A549 (cell line): ENCODE measurements around the gene TMEM170A. TPM values are rescaled to one million over a fixed set of nuclear protein-coding genes. Genes with fewer than 3 reads are reported as not detected.
"Not testable (repeated sequence)": the region's sequence is repeated elsewhere in the genome, so short reads cannot be mapped to it uniquely, and the experiment has no call there.

Source experiments
- ATAC-seq, 2 experiments: fragments of 200-7000 bp in 1 of 2; fragments of >200 bp in 1 of 2; cut with Nextera tagmentation in 1 of 2; cut with Tn5 transposase in 1 of 2; 3 replicates each; pipeline versions ENCODE4 v1.8.0 to v1.9.1; 2018 to 2020; ENCODE audit warnings: mild to moderate bottlenecking in 1 of 2, moderate library complexity in 1 of 2
- CTCF ChIA-PET: fragments of 300-600 bp; sonication (Branson Sonifier 250); formaldehyde crosslinking; extraction: SDS; loops from one replicate; lab custom pipeline; 2021; ENCODE audit warnings: antibody characterized with exemption, inconsistent platforms; lab: Yijun Ruan, JAX
- POLR2A ChIA-PET: fragments of 350-600 bp; formaldehyde crosslinking; extraction: SDS; loops from one replicate; lab custom pipeline; 2021; ENCODE audit warnings: antibody characterized with exemption, inconsistent platforms; lab: Yijun Ruan, JAX
- DNase-seq, 2 experiments: peaks; one replicate each; pipeline versions ENCODE4 v3.0.0 to v3.0.0-alpha.2; 2011 to 2016; ENCODE audit warnings: low read depth in 1 of 2, low spot score in 1 of 2
- FAIRE-seq: peaks from 2 replicates; lab custom pipeline; 2011; peaks lifted over from hg19 to GRCh38; lab: Jason Lieb, UNC
- H3K27ac ChIP-seq, 2 experiments: fragments of >200 bp; sonication (Bioruptor Twin); formaldehyde crosslinking; 3 replicates each; pipeline ENCODE4 v1.5.1; 2016 to 2017
- H3K4me1 ChIP-seq: fragments of >200 bp; sonication (Bioruptor Twin); formaldehyde crosslinking; 3 replicates; pipeline ENCODE4 v1.6.1; 2016
- H3K4me2 ChIP-seq: fragments of >200 bp; sonication (Bioruptor Twin); formaldehyde crosslinking; 3 replicates; pipeline ENCODE4 v1.6.1; 2016
- H3K4me3 ChIP-seq: fragments of >200 bp; sonication (Bioruptor Twin); formaldehyde crosslinking; 3 replicates; pipeline ENCODE4 v1.5.1; 2016
- H3K9me3 ChIP-seq: fragments of >200 bp; sonication (Bioruptor Twin); formaldehyde crosslinking; 3 replicates; pipeline ENCODE4 v1.6.1; 2016
- CBX8 ChIP-seq: fragments of 200-600 bp; sonication (generic); IDR thresholded peaks from 2 replicates; pipeline ENCODE4 v1.6.1; 2016
- EHF ChIP-seq: fragments of 250-450 bp; sonication (Bioruptor Pico); IDR thresholded peaks from 2 replicates; pipeline ENCODE4 v1.5.0; 2020; ENCODE audit warnings: mild to moderate bottlenecking
- EP300 ChIP-seq, 2 experiments: fragments of >200 bp; sonication (Bioruptor Twin); formaldehyde crosslinking; IDR thresholded peaks; 2 replicates in 1 of 2; 3 replicates in 1 of 2; pipeline ENCODE4 v1.6.1; 2016 to 2017
- FOSB ChIP-seq: fragments of 250-450 bp; sonication (Bioruptor Pico); IDR thresholded peaks from 2 replicates; pipeline ENCODE4 v1.5.0; 2020; ENCODE audit warnings: mild to moderate bottlenecking, moderate library complexity
- FOXS1 ChIP-seq: fragments of 250-450 bp; sonication (Bioruptor Pico); IDR thresholded peaks from 2 replicates; pipeline ENCODE4 v1.5.0; 2020; ENCODE audit warnings: mild to moderate bottlenecking, moderate library complexity
- HDAC2 ChIP-seq: fragments of 200-600 bp; sonication (generic); IDR thresholded peaks from 2 replicates; pipeline ENCODE4 v1.6.1; 2016
- HEYL ChIP-seq: fragments of 250-450 bp; sonication (Bioruptor Pico); IDR thresholded peaks from 2 replicates; pipeline ENCODE4 v1.8.0; 2021; ENCODE audit warnings: mild to moderate bottlenecking, moderate library complexity
- HOXB13 ChIP-seq: fragments of 250-450 bp; sonication (Bioruptor Pico); IDR thresholded peaks from 2 replicates; pipeline ENCODE4 v1.5.0; 2020; ENCODE audit warnings: low read depth, mild to moderate bottlenecking, moderate library complexity
- HOXB5 ChIP-seq: fragments of 250-450 bp; sonication (Bioruptor Pico); IDR thresholded peaks from 2 replicates; pipeline ENCODE4 v1.5.0; 2020; ENCODE audit warnings: mild to moderate bottlenecking, moderate library complexity
- MYC ChIP-seq: IDR thresholded peaks from 2 replicates; pipeline ENCODE4 v1.6.1; 2012; ENCODE audit warnings: mild to moderate bottlenecking, inconsistent platforms, low read length, improper control_type of control experiment, borderline replicate concordance
- NPAS2 ChIP-seq: fragments of 250-450 bp; sonication (Bioruptor Pico); IDR thresholded peaks from 2 replicates; pipeline ENCODE4 v1.8.0; 2022; ENCODE audit warnings: mild to moderate bottlenecking, moderate library complexity, borderline replicate concordance
- NR3C1 ChIP-seq: fragments of >200 bp; sonication (Bioruptor Twin); formaldehyde crosslinking; IDR thresholded peaks from 3 replicates; pipeline ENCODE4 v1.6.1; 2017
- POLR2A ChIP-seq: IDR thresholded peaks from 2 replicates; pipeline ENCODE4 v1.6.1; 2012; ENCODE audit warnings: mild to moderate bottlenecking, low read length
- RAD21 ChIP-seq, 2 experiments: fragments of >200 bp in 1 of 2; sonication (Bioruptor Twin) in 1 of 2; formaldehyde crosslinking in 1 of 2; IDR thresholded peaks in 1 of 2; conservative IDR thresholded peaks in 1 of 2; 2 replicates in 1 of 2; 3 replicates in 1 of 2; pipeline ENCODE4 v1.6.1; 2012 to 2018; ENCODE audit warnings: inconsistent platforms in 1 of 2
- RARB ChIP-seq: fragments of 250-450 bp; sonication (Bioruptor Pico); IDR thresholded peaks from 2 replicates; pipeline ENCODE4 v1.8.0; 2021; ENCODE audit warnings: mild to moderate bottlenecking, moderate library complexity
- RCOR1 ChIP-seq: fragments of 150-350 bp; IDR thresholded peaks from 2 replicates; pipeline ENCODE4 v1.6.1; 2014; ENCODE audit warnings: antibody characterized with exemption, low read length, low read depth
- RFX5 ChIP-seq: fragments of 450-650 bp; IDR thresholded peaks from 2 replicates; pipeline ENCODE4 v1.7.1; 2014; ENCODE audit warnings: antibody characterized with exemption, mild to moderate bottlenecking, moderate library complexity
- TFCP2L1 ChIP-seq: fragments of 250-450 bp; sonication (Bioruptor Pico); IDR thresholded peaks from 2 replicates; pipeline ENCODE4 v1.5.0; 2021; ENCODE audit warnings: mild to moderate bottlenecking
- WGBS: methylation state at CpG from one replicate; pipeline ENCODE4 v1.1.6; 2017; ENCODE audit errors: missing lambda C conversion rate; 5-methylcytosine and 5-hydroxymethylcytosine counted together
- polyA plus RNA-seq, 4 experiments: library from polyadenylated mRNA; depleted of rRNA in 3 of 4; stranded (reverse); fragments of >200 nt; fragmentation: RNase III in 1 of 4; extraction: RNeasy Plus Mini Kit Qiagen cat#74134 plus additional on column Dnase treatment in 1 of 4; gene quantifications; 2 replicates in 3 of 4; 3 replicates in 1 of 4; pipeline ENCODE4 v1.2.3, GENCODE V29; 2011 to 2017
- TF ChIP-seq, protein P1 (sequence below): fragments of 250-450 bp; sonication (Bioruptor Pico); IDR thresholded peaks from 2 replicates; pipeline ENCODE4 v1.5.0; 2021; ENCODE audit warnings: mild to moderate bottlenecking, moderate library complexity, borderline replicate concordance
- TF ChIP-seq, protein P2 (sequence below): IDR thresholded peaks from 2 replicates; pipeline ENCODE4 v1.6.1; 2012
- TF ChIP-seq, protein P3 (sequence below): fragments of >200 bp; sonication (Bioruptor Twin); formaldehyde crosslinking; IDR thresholded peaks from 3 replicates; pipeline ENCODE4 v1.5.1; 2016
- TF ChIP-seq, protein P4 (sequence below): fragments of 150-350 bp; IDR thresholded peaks from 2 replicates; pipeline ENCODE4 v1.6.1; 2014; ENCODE audit warnings: low read depth, mild to moderate bottlenecking, low read length
- TF ChIP-seq, protein P5 (sequence below): fragments of >200 bp; sonication (Bioruptor Twin); formaldehyde crosslinking; IDR thresholded peaks from 2 replicates; pipeline ENCODE4 v1.6.1; 2016

The TMEM170A gene
- polyA plus RNA-seq, 2 of the 4 experiments (the other 2 are of a cell fraction): 13.9 to 21.7 TPM

DNA sequence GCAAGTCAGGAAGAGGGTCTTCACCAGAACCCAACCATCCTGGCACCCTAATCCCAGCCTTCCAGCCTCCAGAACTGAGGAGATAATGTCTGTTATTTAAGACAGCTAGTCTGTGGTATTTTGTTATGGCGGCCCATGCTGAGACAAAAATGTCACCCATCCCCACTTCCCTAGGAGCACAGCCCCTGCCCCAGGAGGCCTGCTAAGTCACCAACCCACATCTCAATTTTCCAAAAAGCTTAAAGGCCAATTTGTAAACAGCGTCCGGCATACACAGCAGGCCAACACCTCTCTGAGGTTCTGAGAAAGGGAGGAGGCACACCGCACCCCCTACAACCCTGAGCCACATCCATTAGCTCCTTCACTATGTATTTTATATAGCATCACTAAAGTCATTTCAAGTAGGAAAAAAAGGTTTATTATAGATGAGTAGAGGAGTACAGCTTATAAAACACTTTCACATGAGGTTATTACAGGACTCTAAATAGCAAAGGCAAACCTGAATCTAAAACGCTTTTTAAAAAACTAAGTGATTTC is 6.9 kb downstream of the TMEM170A start:
- DNase-seq (no peak), FAIRE-seq (no peak), ATAC-seq (no peak)
- Histone ChIP-seq H3K4me2 (no peak overlapping the region), H3K4me1 (peaks cover 16% of the 10 kb centered on the region; the same call in 2 of the 3 replicates), H3K9me3 (no peaks in the 10 kb centered on the region), H3K4me3 (no peak overlapping the region), H3K27ac (no peak overlapping the region)
- ChIA-PET POLR2A (no interaction called here), CTCF (interaction anchor here (0.7 to 4.8 kb wide), 7 partner anchors 8 to 266 kb away, joined by 3 to 37 read pairs (median 4); partner anchors contain the start of gene TMEM170A)
- 95% methylated on average over 5 of the region's 5 CpGs for WGBS
- TF ChIP-seq EHF (CRISPR knock-in tag) (no peak), HOXB5 (CRISPR knock-in tag) (no peak), RAD21 (conservative IDR thresholded peaks at IDR 0.05 in 1 of 2, IDR thresholded peaks at IDR 0.05 in 1 of 2) (no peak), MYC (no peak), HEYL (CRISPR knock-in tag) (no peak), HOXB13 (CRISPR knock-in tag) (no peak), NPAS2 (no peak), NR3C1 (no peak), RFX5 (no peak)
- TF ChIP-seq, protein P1, sequence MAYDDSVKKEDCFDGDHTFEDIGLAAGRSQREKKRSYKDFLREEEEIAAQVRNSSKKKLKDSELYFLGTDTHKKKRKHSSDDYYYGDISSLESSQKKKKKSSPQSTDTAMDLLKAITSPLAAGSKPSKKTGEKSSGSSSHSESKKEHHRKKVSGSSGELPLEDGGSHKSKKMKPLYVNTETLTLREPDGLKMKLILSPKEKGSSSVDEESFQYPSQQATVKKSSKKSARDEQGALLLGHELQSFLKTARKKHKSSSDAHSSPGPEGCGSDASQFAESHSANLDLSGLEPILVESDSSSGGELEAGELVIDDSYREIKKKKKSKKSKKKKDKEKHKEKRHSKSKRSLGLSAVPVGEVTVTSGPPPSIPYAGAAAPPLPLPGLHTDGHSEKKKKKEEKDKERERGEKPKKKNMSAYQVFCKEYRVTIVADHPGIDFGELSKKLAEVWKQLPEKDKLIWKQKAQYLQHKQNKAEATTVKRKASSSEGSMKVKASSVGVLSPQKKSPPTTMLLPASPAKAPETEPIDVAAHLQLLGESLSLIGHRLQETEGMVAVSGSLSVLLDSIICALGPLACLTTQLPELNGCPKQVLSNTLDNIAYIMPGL (CRISPR knock-in tag): no peak
- TF ChIP-seq, protein P2, sequence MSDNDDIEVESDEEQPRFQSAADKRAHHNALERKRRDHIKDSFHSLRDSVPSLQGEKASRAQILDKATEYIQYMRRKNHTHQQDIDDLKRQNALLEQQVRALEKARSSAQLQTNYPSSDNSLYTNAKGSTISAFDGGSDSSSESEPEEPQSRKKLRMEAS: no peak
- TF ChIP-seq, protein P3, sequence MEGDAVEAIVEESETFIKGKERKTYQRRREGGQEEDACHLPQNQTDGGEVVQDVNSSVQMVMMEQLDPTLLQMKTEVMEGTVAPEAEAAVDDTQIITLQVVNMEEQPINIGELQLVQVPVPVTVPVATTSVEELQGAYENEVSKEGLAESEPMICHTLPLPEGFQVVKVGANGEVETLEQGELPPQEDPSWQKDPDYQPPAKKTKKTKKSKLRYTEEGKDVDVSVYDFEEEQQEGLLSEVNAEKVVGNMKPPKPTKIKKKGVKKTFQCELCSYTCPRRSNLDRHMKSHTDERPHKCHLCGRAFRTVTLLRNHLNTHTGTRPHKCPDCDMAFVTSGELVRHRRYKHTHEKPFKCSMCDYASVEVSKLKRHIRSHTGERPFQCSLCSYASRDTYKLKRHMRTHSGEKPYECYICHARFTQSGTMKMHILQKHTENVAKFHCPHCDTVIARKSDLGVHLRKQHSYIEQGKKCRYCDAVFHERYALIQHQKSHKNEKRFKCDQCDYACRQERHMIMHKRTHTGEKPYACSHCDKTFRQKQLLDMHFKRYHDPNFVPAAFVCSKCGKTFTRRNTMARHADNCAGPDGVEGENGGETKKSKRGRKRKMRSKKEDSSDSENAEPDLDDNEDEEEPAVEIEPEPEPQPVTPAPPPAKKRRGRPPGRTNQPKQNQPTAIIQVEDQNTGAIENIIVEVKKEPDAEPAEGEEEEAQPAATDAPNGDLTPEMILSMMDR: no peak

DNA sequence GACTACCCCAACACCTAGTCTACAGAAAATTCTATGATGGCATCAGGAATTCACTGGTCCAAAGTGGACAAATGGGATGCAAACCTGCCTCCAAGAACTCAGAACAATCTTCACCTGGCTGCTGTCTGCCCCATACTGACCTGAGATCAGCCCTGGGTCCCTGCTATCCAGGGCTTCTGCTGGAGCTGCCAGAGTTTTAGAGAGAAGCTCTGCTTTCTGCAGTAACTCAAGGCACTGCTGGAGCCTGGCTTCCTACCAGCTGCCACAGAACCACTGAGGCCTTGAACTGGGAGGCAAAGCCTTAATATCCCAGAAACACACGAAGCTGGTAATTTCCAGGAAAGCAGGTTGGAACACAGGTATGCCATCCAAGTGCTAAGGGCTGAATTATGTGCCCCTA is 7.5 kb downstream of the TMEM170A start:
- TF ChIP-seq EP300 (IDR thresholded peaks at IDR 0.05) (no peak), NPAS2 (no peak), FOSB (CRISPR knock-in tag) (no peak), RCOR1 (no peak), RARB (no peak), FOXS1 (CRISPR knock-in tag) (no peak), CBX8 (no peak), HDAC2 (no peak), POLR2A (no peak), TFCP2L1 (no peak), RAD21 (conservative IDR thresholded peaks at IDR 0.05 in 1 of 2, IDR thresholded peaks at IDR 0.05 in 1 of 2) (no peak)
- TF ChIP-seq, protein P3: no peak
- TF ChIP-seq, protein P4, sequence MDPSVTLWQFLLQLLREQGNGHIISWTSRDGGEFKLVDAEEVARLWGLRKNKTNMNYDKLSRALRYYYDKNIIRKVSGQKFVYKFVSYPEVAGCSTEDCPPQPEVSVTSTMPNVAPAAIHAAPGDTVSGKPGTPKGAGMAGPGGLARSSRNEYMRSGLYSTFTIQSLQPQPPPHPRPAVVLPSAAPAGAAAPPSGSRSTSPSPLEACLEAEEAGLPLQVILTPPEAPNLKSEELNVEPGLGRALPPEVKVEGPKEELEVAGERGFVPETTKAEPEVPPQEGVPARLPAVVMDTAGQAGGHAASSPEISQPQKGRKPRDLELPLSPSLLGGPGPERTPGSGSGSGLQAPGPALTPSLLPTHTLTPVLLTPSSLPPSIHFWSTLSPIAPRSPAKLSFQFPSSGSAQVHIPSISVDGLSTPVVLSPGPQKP: no peak
- TF ChIP-seq, protein P5, sequence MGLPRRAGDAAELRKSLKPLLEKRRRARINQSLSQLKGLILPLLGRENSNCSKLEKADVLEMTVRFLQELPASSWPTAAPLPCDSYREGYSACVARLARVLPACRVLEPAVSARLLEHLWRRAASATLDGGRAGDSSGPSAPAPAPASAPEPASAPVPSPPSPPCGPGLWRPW: no peak
- no peaks in the 10 kb centered on the region for H3K9me3 ChIP-seq
- FAIRE-seq (no peak), ATAC-seq (no peak; a peak in 1 of 6 replicates), DNase-seq (no peak)
- H3K4me2 ChIP-seq: no peak overlapping the region
- WGBS: 86% methylated on average over 1 of the region's 1 CpG
- CTCF ChIA-PET: interaction anchor here (0.7 to 4.8 kb wide), 6 partner anchors 9 to 265 kb away, joined by 3 to 37 read pairs (median 4); partner anchors contain the start of gene TMEM170A
- peaks cover 10% of the 10 kb centered on the region; the same call in 2 of the 3 replicates for H3K4me1 ChIP-seq
- POLR2A ChIA-PET: interaction anchor here (0.8 kb wide), 1 partner anchor 36 kb away, joined by 4 read pairs; no protein-coding TSS in a partner anchor
- H3K27ac ChIP-seq: no peak overlapping the region
- no peak overlapping the region for H3K4me3 ChIP-seq

DNA sequence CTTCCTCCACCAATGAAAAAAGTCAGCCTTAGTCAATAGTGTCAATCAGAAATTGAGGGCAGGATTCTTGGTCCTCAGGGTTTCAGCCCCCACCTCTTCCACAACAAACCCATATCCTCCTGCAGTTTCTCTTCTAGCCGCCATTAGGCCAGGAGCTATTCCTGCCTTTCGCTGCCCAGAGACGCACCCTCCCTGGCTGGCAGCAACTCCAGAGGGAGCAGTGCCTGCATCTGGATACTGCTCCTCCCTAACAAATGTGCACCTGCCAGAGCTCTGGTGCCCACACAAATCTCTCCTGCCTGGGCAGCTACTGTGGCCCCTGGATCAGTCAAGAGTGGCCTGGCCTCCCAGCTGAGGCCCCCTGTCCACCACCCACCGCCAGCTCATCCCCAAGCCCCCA is 8.0 kb downstream of the TMEM170A start:
- 92% methylated on average over 4 of the region's 4 CpGs for WGBS
- not testable (repeated sequence) for H3K9me3 ChIP-seq, DNase-seq, FAIRE-seq, H3K4me2 ChIP-seq, H3K27ac ChIP-seq, H3K4me3 ChIP-seq, H3K4me1 ChIP-seq
- POLR2A ChIA-PET: interaction anchor here (0.8 kb wide), 1 partner anchor 35 kb away, joined by 4 read pairs; no protein-coding TSS in a partner anchor
- CTCF ChIA-PET: interaction anchor here (1.0 to 4.8 kb wide), 6 partner anchors 7 to 176 kb away, joined by 3 to 37 read pairs (median 4); partner anchors contain the start of gene TMEM170A
- peak; percentile 32 to 48; a peak in 2 of 6 replicates for ATAC-seq
